Endothelial cell of umbilical vein (primary cell): Measurements from ENCODE around the gene ACIN1. TPM values are rescaled to one million over a fixed set of nuclear protein-coding genes. Genes with fewer than 3 reads are reported as not detected.

Experiments
- BruUV-seq: library from RNA; stranded (reverse); fragments of 400-500 nt; replicated peaks from 2 replicates; lab custom pipeline; 2021; lab: Mats Ljungman, UMichigan
- CTCF ChIA-PET: fragments of 300-600, 350-600 bp; sonication (Branson Sonifier 250); formaldehyde crosslinking; loops from one replicate; lab custom pipeline; 2021; ENCODE audit warnings: antibody characterized with exemption, inconsistent platforms; lab: Charles Lee
- POLR2A ChIA-PET: fragments of 300-600, 350-600 bp; sonication (Branson Sonifier 250); formaldehyde crosslinking; loops from one replicate; lab custom pipeline; 2021; ENCODE audit warnings: antibody characterized with exemption, inconsistent platforms; lab: Charles Lee
- DNase-seq: peaks from one replicate; pipeline ENCODE4 v3.0.0-alpha.2; 2011; ENCODE audit warnings: low read depth, low spot score
- FAIRE-seq: peaks from 2 replicates; lab custom pipeline; 2011; peaks lifted over from hg19 to GRCh38; lab: Jason Lieb, UNC
- H2AFZ ChIP-seq: 2 replicates; pipeline ENCODE4 v1.6.0; 2012; ENCODE audit warnings: low read depth, low read length, control low read depth, inconsistent platforms
- H3K27ac ChIP-seq: 2 replicates; pipeline ENCODE4 v1.5.1; 2011; ENCODE audit warnings: low read depth, mild to moderate bottlenecking, control low read depth, low read length, moderate library complexity; ENCODE audit not compliant: insufficient read depth
- H3K27me3 ChIP-seq, 2 experiments: 2 replicates each; pipeline versions ENCODE4 v1.6.0 to v1.6.1; 2011; ENCODE audit warnings: low read length in 2 of 2, mixed read lengths in 1 of 2; ENCODE audit not compliant: control insufficient read depth in 2 of 2, insufficient read depth in 2 of 2
- H3K36me3 ChIP-seq, 2 experiments: 2 replicates in 1 of 2; 3 replicates in 1 of 2; pipeline ENCODE4 v1.5.1; 2011; ENCODE audit warnings: low read length in 2 of 2, mild to moderate bottlenecking in 1 of 2, moderate library complexity in 1 of 2; ENCODE audit not compliant: control insufficient read depth in 2 of 2, insufficient read depth in 2 of 2; ENCODE audit errors: extremely low read depth in 1 of 2
- H3K4me1 ChIP-seq: 3 replicates; pipeline ENCODE4 v1.5.1; 2011; ENCODE audit warnings: mild to moderate bottlenecking, low read length; ENCODE audit not compliant: control insufficient read depth, insufficient read depth; ENCODE audit errors: extremely low read depth
- H3K4me2 ChIP-seq: 2 replicates; pipeline ENCODE4 v1.6.1; 2011; ENCODE audit warnings: low read length, control low read depth, mixed read lengths; ENCODE audit not compliant: insufficient read depth
- H3K4me3 ChIP-seq, 3 experiments: fragments of 200-600 bp in 1 of 3; sonication (generic), shearing (Covaris generic) in 1 of 3; replicated peaks in 1 of 3; 2 replicates each; pipeline ENCODE4 v1.5.1; 2011 to 2016; ENCODE audit warnings: control low read depth in 3 of 3, low read length in 3 of 3, mild to moderate bottlenecking in 2 of 3, inconsistent platforms in 1 of 3, low read depth in 1 of 3, moderate library complexity in 1 of 3; ENCODE audit not compliant: insufficient read depth in 1 of 3
- H3K79me2 ChIP-seq: 2 replicates; pipeline ENCODE4 v1.6.0; 2012; ENCODE audit warnings: low read length, inconsistent platforms; ENCODE audit not compliant: control insufficient read depth, insufficient read depth
- H3K9ac ChIP-seq: replicated peaks from 2 replicates; pipeline ENCODE3; 2011; ENCODE audit warnings: low read length, control low read depth; ENCODE audit not compliant: insufficient read depth; ENCODE audit errors: extremely low read depth
- H3K9me1 ChIP-seq: replicated peaks from 3 replicates; pipeline ENCODE4 v1.6.0; 2011; ENCODE audit warnings: mild to moderate bottlenecking, low read length; ENCODE audit not compliant: control insufficient read depth, insufficient read depth; ENCODE audit errors: extremely low read depth
- H3K9me3 ChIP-seq: replicated peaks from 2 replicates; pipeline ENCODE4 v1.5.1; 2012; ENCODE audit warnings: low read length, inconsistent platforms; ENCODE audit not compliant: control insufficient read depth, insufficient read depth
- H4K20me1 ChIP-seq: replicated peaks from 2 replicates; pipeline ENCODE3; 2011; ENCODE audit warnings: mild to moderate bottlenecking, low read length; ENCODE audit not compliant: control insufficient read depth, insufficient read depth; ENCODE audit errors: extremely low read depth
- FOS ChIP-seq: IDR thresholded peaks from 2 replicates; pipeline ENCODE4 v1.6.1; 2011; ENCODE audit warnings: mild to moderate bottlenecking, low read length, moderate library complexity, borderline replicate concordance; ENCODE audit not compliant: insufficient read depth
- JUN ChIP-seq: IDR thresholded peaks from 2 replicates; pipeline ENCODE4 v1.6.1; 2011; ENCODE audit warnings: borderline replicate concordance, low read depth; ENCODE audit not compliant: insufficient read length, insufficient read depth
- MYC ChIP-seq: IDR thresholded peaks from one replicate; pipeline ENCODE4 v1.6.1; 2011; ENCODE audit warnings: mild to moderate bottlenecking, low read depth, low read length
- POLR2AphosphoS5 ChIP-seq: IDR thresholded peaks from 2 replicates; pipeline ENCODE4 v1.6.1; 2012; ENCODE audit warnings: low read depth, mild to moderate bottlenecking, control low read depth, low read length, moderate library complexity; ENCODE audit not compliant: insufficient read depth
- dilution Hi-C: fragments of 300-500 bp; cut with MboI; formaldehyde crosslinking; loops from one replicate; pipeline ENCODE4 v1.15.0; 2019; ENCODE audit warnings: low sequenced_read_pairs; ENCODE audit not compliant: extremely low pct_ligation_motif_present
- intact Hi-C: fragments of 100-400 bp; cut with micrococcal nuclease; formaldehyde crosslinking; loops from one replicate; pipeline ENCODE4 v1.10.0; 2022
- polyA plus RNA-seq, 4 experiments: library from polyadenylated mRNA; depleted of rRNA in 3 of 4; stranded (reverse) in 3 of 4; unstranded in 1 of 4; fragments of >200 nt; gene quantifications; 2 replicates each; pipeline versions ENCODE4 v1.2.1 to v1.2.3, GENCODE V29; 2011 to 2012; ENCODE audit warnings: missing spikeins in 1 of 4
- total RNA-seq: library from RNA; stranded (reverse); gene quantifications from 2 replicates; pipeline ENCODE4 v1.2.3, GENCODE V29; 2021
- TF ChIP-seq, protein P1 (sequence below), 2 donors: IDR thresholded peaks; 1 replicate in 1 of 2; 2 replicates in 1 of 2; pipeline ENCODE4 v1.5.1; 2011; ENCODE audit warnings: low read length in 2 of 2, mild to moderate bottlenecking in 2 of 2, moderate library complexity in 2 of 2, control low read depth in 1 of 2, inconsistent platforms in 1 of 2, low read depth in 1 of 2; ENCODE audit not compliant: insufficient read depth in 1 of 2; ENCODE audit errors: extremely low read depth in 1 of 2
- TF ChIP-seq, protein P2 (sequence below): IDR thresholded peaks from 2 replicates; pipeline ENCODE4 v1.6.1; 2011; ENCODE audit not compliant: insufficient read depth, insufficient read length

ACIN1 gene
- total and polyA plus RNA-seq, 2 donors (not counting 3 experiments of a cell fraction or from before 2014, with no cell fraction given), result 146 to 240 TPM

DNA sequence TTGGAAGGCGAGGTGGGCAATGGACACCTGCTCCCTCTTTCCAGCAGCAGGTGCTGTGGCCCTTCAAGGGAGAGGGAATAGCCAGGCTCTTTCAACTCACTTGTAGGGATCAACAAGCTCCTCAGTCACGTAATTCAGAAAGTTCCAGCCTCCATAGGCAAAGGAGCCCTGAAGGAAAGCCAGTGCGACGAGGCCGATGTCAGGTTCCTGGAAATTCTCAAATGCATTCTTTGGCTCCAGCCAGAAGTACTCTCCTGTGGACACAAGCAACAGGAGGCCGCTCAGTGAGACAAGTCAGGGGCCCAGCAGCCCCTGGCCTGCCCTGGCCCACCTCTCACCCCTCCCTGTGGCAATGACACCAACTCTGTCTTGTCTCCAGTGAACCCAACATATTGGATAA, 45.4 kb upstream of the ACIN1 start:
- no peaks in the 10 kb centered on the region for H4K20me1 ChIP-seq
- FAIRE-seq (no peak), DNase-seq (no peak)
- no peak overlapping the region for H3K27ac ChIP-seq
- H3K27me3 ChIP-seq, result no peaks in the 10 kb centered on the region
- H3K36me3 ChIP-seq, result no peaks in the 10 kb centered on the region
- H3K79me2 ChIP-seq, result no peaks in the 10 kb centered on the region
- no peak overlapping the region for H3K4me2 ChIP-seq
- H3K9me3 ChIP-seq, result no peaks in the 10 kb centered on the region
- H2AFZ ChIP-seq, result no peak overlapping the region
- no TSS peak for BruUV-seq
- dilution Hi-C loops (no loop called here), intact Hi-C loops (no loop called here)
- POLR2A ChIA-PET, result no interaction called here
- peaks cover 8% of the 10 kb centered on the region for H3K4me1 ChIP-seq
- TF ChIP-seq MYC (no peak), FOS (no peak), POLR2AphosphoS5 (no peak), JUN (no peak)
- TF ChIP-seq, protein P1, sequence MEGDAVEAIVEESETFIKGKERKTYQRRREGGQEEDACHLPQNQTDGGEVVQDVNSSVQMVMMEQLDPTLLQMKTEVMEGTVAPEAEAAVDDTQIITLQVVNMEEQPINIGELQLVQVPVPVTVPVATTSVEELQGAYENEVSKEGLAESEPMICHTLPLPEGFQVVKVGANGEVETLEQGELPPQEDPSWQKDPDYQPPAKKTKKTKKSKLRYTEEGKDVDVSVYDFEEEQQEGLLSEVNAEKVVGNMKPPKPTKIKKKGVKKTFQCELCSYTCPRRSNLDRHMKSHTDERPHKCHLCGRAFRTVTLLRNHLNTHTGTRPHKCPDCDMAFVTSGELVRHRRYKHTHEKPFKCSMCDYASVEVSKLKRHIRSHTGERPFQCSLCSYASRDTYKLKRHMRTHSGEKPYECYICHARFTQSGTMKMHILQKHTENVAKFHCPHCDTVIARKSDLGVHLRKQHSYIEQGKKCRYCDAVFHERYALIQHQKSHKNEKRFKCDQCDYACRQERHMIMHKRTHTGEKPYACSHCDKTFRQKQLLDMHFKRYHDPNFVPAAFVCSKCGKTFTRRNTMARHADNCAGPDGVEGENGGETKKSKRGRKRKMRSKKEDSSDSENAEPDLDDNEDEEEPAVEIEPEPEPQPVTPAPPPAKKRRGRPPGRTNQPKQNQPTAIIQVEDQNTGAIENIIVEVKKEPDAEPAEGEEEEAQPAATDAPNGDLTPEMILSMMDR (IDR thresholded peaks at IDR 0.05; ENCODE audit: extremely low read depth in 1 of 2, insufficient read depth in 1 of 2, low read depth in 1 of 2, low read length in 2 of 2), result no peak
- TF ChIP-seq, protein P2, sequence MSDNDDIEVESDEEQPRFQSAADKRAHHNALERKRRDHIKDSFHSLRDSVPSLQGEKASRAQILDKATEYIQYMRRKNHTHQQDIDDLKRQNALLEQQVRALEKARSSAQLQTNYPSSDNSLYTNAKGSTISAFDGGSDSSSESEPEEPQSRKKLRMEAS, result no peak
- no peaks in the 10 kb centered on the region for H3K9me1 ChIP-seq
- H3K4me3 ChIP-seq, result no peak overlapping the region
- no peak overlapping the region for H3K9ac ChIP-seq
- CTCF ChIA-PET, result interaction anchor here (6.4 kb wide), 1 partner anchor 19 kb away, joined by 43 read pairs; no protein-coding TSS in a partner anchor
